ENCODE measurements around the gene SLC25A19.

SLC25A19 gene

GRCh38 chr17:75318211-75318610 is 29.0 kb upstream of the SLC25A19 start:
- H3K4me3 ChIP-seq (ENCODE audit: low read depth, low read length) = no peak overlapping the region
- TF ChIP-seq, protein P1, sequence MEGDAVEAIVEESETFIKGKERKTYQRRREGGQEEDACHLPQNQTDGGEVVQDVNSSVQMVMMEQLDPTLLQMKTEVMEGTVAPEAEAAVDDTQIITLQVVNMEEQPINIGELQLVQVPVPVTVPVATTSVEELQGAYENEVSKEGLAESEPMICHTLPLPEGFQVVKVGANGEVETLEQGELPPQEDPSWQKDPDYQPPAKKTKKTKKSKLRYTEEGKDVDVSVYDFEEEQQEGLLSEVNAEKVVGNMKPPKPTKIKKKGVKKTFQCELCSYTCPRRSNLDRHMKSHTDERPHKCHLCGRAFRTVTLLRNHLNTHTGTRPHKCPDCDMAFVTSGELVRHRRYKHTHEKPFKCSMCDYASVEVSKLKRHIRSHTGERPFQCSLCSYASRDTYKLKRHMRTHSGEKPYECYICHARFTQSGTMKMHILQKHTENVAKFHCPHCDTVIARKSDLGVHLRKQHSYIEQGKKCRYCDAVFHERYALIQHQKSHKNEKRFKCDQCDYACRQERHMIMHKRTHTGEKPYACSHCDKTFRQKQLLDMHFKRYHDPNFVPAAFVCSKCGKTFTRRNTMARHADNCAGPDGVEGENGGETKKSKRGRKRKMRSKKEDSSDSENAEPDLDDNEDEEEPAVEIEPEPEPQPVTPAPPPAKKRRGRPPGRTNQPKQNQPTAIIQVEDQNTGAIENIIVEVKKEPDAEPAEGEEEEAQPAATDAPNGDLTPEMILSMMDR (IDR thresholded peaks at IDR 0.05; ENCODE audit: low read depth, low read length, missing control alignments) = no peak
- DNase-seq (ENCODE audit: low read depth) = no peak

GRCh38 chr17:75317671-75318070 is 28.4 kb upstream of the SLC25A19 start:
- H3K4me3 ChIP-seq (ENCODE audit: low read depth, low read length) = no peak overlapping the region
- TF ChIP-seq, protein P1 (IDR thresholded peaks at IDR 0.05; ENCODE audit: low read depth, low read length, missing control alignments) = no peak
- DNase-seq (ENCODE audit: low read depth) = no peak

- DNase-seq (ENCODE audit: low read depth) = no peak
- H3K4me3 ChIP-seq (ENCODE audit: low read depth, low read length) = no peak overlapping the region
- TF ChIP-seq, protein P1 (IDR thresholded peaks at IDR 0.05; ENCODE audit: low read depth, low read length, missing control alignments) = no peak
Observed at GRCh38 chr17:75316253-75316652, 27.0 kb upstream of the SLC25A19 start.

DNA sequence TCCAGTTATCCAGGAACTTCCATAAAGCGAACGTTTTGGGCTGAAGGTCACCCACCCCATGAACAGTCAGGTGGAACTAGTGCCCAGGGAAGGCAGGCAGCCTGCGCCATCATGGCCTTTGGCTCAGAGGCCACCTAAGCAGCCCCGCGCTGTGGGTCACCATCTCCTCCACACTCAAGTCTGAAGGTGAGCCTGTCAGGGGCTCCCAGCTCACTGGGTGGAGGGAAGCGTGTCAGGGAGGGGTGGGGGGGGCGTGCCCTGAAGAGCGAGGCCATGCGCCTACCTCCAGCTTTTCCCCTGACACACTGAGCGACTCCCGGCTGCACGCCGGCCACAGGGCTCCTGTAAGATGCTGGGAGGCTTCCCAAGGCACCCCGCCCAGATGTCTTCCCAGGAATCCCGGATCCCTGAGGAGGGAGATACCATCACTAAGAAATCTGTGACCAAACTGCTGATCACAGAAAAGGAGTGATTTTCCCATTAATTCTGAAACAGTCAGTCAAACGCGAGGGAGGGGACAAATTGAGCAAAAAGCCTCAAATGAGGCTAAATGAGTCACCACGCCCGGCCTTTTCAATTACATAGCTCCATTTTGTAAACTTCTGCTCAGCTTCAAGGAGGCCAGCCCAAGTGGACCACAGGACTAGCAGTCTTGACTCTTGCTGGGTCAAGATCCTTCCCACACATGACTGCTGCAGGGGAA is 26.5 kb upstream of the SLC25A19 start:
- DNase-seq (ENCODE audit: low read depth) = no peak
- H3K4me3 ChIP-seq (ENCODE audit: low read depth, low read length) = no peak overlapping the region; the same call in 1 of the 2 replicates
- TF ChIP-seq, protein P1 (IDR thresholded peaks at IDR 0.05; ENCODE audit: low read depth, low read length, missing control alignments) = no peak

- H3K4me3 ChIP-seq (ENCODE audit: low read depth, low read length) = no peak overlapping the region
- no peak for DNase-seq (ENCODE audit: low read depth)
- TF ChIP-seq, protein P1 (IDR thresholded peaks at IDR 0.05; ENCODE audit: low read depth, low read length, missing control alignments) = no peak
Observed at GRCh38 chr17:75313941-75314551, 24.8 kb upstream of the SLC25A19 start.

DNA sequence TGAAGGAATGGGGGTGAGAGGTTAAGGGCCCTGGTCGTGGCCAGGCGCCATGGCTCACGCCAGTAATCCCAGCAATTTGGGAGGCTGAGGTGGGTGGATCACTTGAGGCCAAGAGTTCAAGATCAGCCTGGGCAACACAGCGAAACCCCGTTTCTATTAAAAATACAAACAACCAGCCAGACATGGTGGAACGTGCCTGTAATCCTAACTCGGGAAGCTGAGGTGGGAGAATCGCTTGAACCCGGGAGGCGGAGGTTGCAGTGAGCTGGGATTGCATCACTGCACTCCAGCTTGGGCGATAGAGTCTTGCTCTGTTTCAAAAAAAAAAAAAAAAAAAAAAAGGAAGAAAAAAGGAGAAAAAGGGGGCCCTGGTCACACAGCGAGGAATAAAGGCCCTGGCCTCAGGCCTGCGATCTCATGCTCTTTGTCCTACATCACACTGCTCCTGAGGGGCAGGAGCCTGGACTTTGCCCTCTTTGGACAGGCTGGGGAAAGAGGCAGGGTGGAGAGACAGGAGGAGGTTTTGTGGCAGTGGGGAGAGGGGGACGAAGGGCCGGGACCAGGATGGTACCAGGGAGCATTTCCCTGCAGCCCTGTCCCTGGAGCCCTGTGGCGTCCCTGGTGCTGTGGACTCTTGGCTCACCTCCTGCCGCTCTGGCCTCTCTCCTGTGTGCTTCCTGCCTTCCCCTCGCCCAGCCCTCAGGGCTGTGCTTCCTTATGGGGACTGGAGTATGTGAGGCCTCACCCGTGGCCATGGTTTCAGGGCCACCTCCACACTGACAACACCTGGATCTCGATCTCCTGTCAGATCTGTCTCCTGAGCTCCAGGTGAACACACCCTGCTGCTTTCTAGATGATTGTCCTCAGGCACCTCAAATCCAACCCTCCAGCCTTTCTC is 19.7 kb upstream of the SLC25A19 start:
- TF ChIP-seq, protein P1 (IDR thresholded peaks at IDR 0.05; ENCODE audit: low read depth, low read length, missing control alignments) = no peak
- no peak for DNase-seq (ENCODE audit: low read depth)
- H3K4me3 ChIP-seq (ENCODE audit: low read depth, low read length) = no peak overlapping the region
